Activated B cell treated with CpG ODN at 0.5 μM for 24 hours (primary cell): ENCODE measurements around the gene HCRTR1. TPM values are rescaled to one million over a fixed set of nuclear protein-coding genes. Genes with fewer than 3 reads are reported as not detected.

Experiments
- ATAC-seq: fragments of 200-7000 bp; cut with Tn5 transposase; one replicate; pipeline ENCODE4 v1.10.0; 2021; ENCODE audit warnings: low read depth, mild to moderate bottlenecking, moderate library complexity
- CTCF ChIA-PET: fragments of 350-600 bp; sonication (Branson Sonifier 250); formaldehyde crosslinking; loops from one replicate; lab custom pipeline; 2021; ENCODE audit warnings: antibody characterized with exemption; lab: Charles Lee
- POLR2A ChIA-PET: fragments of 350-600 bp; sonication (Branson Sonifier 250); formaldehyde crosslinking; loops from one replicate; lab custom pipeline; 2021; ENCODE audit warnings: antibody characterized with exemption; lab: Charles Lee
- DNase-seq: peaks from one replicate; pipeline ENCODE4 v3.0.0; 2022
- H3K27ac Mint-ChIP-seq: one replicate; pipeline ENCODE4 v1.8.0; 2020; ENCODE audit warnings: mixed read lengths
- H3K27me3 Mint-ChIP-seq: one replicate; pipeline ENCODE4 v1.8.0; 2021; ENCODE audit warnings: mixed read lengths
- H3K36me3 Mint-ChIP-seq: one replicate; pipeline ENCODE4 v1.8.0; 2021; ENCODE audit warnings: low read depth, mixed read lengths
- H3K4me1 Mint-ChIP-seq: one replicate; pipeline ENCODE4 v1.8.0; 2021; ENCODE audit warnings: mixed read lengths
- H3K4me3 Mint-ChIP-seq: one replicate; pipeline ENCODE4 v1.8.0; 2020; ENCODE audit warnings: mild to moderate bottlenecking, mixed read lengths
- H3K9me3 Mint-ChIP-seq: one replicate; pipeline ENCODE4 v1.8.0; 2020; ENCODE audit warnings: mixed read lengths
- intact Hi-C: fragments of 100-400 bp; cut with micrococcal nuclease; formaldehyde crosslinking; loops from one replicate; pipeline ENCODE4 v1.15.1; 2024
- total RNA-seq: library from RNA; stranded (reverse); gene quantifications from 2 replicates; pipeline ENCODE4 v1.2.3, GENCODE V29; 2022
- TF ChIP-seq, protein P1 (sequence below): fragments of 200-600 bp; IDR thresholded peaks from one replicate; pipeline ENCODE4 v1.8.0; 2022; ENCODE audit warnings: antibody characterized with exemption, mild to moderate bottlenecking

Gene HCRTR1
- total RNA-seq, 1 donor from 2014 or later, result not detected

DNA sequence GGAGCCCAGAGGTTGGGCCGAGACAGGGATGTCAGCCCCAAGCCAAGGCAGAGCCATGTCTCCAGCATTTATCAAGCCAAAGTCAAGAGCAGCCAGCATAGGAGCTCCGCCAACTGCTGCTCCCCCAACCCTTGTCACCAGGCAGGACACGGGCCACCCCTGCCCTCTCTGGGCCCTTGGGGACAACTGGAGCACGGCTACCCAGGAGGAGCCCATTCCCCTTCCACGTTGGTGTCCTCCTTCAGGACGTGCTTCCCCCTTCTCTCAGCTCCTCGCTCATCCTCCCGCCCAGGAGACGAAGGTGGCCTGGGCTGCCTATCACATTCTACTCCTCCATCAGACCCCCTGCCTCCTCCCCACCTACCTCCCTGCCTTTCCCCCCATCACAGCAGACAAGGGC lies 47.0 kb downstream of the HCRTR1 start:
- DNase-seq (no peak), ATAC-seq (no peak)
- intact Hi-C loops, result loop anchor here (1.0 to 2.0 kb wide), 5 partner anchors 40 to 399 kb away; partner anchors contain the start of gene COL16A1
- Mint-ChIP-seq H3K4me1 (peaks cover under 1% of the 10 kb centered on the region), H3K9me3 (no peaks in the 10 kb centered on the region), H3K36me3 (no peaks in the 10 kb centered on the region), H3K27me3 (peaks cover 16% of the 10 kb centered on the region), H3K4me3 (no peak overlapping the region), H3K27ac (no peak overlapping the region)
- TF ChIP-seq, protein P1, sequence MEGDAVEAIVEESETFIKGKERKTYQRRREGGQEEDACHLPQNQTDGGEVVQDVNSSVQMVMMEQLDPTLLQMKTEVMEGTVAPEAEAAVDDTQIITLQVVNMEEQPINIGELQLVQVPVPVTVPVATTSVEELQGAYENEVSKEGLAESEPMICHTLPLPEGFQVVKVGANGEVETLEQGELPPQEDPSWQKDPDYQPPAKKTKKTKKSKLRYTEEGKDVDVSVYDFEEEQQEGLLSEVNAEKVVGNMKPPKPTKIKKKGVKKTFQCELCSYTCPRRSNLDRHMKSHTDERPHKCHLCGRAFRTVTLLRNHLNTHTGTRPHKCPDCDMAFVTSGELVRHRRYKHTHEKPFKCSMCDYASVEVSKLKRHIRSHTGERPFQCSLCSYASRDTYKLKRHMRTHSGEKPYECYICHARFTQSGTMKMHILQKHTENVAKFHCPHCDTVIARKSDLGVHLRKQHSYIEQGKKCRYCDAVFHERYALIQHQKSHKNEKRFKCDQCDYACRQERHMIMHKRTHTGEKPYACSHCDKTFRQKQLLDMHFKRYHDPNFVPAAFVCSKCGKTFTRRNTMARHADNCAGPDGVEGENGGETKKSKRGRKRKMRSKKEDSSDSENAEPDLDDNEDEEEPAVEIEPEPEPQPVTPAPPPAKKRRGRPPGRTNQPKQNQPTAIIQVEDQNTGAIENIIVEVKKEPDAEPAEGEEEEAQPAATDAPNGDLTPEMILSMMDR, result no peak
- ChIA-PET CTCF (interaction anchor here (0.6 to 7.4 kb wide), 13 partner anchors 20 to 339 kb away, joined by 3 to 114 read pairs (median 3); partner anchors contain the start of gene PEF1), POLR2A (interaction anchor here (3.5 kb wide), 1 partner anchor 124 kb away, joined by 16 read pairs; no protein-coding TSS in a partner anchor)

DNA sequence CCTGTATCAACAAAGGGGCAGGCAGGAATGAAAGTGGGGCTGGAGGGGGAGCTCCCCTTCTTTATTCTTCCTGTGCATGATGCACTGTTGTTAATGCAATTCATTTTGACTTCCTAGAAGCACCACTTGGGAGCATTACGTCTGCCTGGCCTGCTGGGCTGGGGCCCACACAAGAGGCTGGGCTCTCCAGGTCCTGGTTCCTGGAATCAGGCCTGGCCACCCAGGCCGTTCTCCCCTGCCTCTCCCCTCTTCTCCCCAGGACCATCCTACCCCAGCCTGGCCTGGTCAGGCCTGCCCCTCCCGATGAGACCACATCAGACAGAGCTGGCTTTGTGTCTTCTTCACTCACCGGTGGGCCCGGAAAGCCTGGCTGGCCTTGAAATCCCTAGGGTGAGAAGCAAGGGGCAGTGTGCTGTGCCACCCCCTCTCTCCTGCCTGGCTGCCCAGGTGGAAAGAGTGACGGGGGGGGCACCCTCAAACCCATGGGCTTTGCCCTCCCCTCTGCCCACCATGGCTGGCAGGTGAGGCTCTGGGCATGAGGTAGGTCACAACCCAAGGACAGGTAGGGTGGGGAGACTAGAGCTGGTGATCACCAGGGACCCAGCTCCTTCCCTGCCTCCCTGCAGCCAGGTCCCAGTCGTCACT lies 47.9 kb downstream of the HCRTR1 start:
- Mint-ChIP-seq H3K4me3 (no peak overlapping the region), H3K27me3 (peaks cover 23% of the 10 kb centered on the region), H3K9me3 (no peaks in the 10 kb centered on the region), H3K27ac (no peak overlapping the region), H3K36me3 (no peaks in the 10 kb centered on the region), H3K4me1 (peaks cover 8% of the 10 kb centered on the region)
- intact Hi-C loops, result loop anchor here (2.0 kb wide), 1 partner anchor 39 kb away; the partner anchor contains the start of gene COL16A1
- ATAC-seq (no peak), DNase-seq (no peak)
- ChIA-PET CTCF (interaction anchor here (0.9 to 7.4 kb wide), 5 partner anchors 40 to 299 kb away, joined by 3 to 114 read pairs (median 4); no protein-coding TSS in a partner anchor), POLR2A (interaction anchor here (3.5 kb wide), 1 partner anchor 123 kb away, joined by 16 read pairs; no protein-coding TSS in a partner anchor)
- TF ChIP-seq, protein P1, result no peak

DNA sequence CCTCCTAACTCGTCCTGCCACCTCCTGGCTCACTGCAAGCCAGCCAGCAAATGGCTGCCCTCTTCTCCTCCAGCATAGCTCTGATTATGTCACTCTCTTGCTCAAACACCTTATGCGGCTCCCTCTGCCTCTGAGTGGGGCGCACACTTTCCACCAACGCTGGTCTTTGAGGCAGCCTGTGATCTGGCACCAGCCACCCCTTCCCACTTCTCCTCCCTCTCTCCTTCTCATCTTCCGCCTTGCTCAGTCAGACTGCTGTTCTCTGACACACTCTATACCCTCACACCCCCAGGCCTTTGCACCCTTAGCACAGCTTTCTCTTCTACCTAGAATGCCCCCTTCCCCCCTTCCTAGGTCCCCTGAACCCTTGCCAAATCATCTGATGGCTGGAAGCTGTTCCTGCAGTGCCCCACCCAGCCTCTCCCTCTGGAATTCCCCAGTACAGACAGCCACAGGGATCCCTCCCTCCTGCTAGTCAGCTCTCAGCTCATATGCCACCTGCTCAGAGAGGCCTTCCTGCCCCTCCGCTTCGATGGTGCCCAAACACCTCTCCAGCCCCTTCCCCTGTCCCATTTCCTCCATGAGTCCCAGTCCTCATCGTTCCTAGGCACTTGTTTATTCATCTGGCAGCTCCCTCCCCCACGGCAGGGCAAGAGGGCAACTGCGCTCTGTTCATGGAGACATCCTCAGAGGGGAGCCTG lies 48.9 kb downstream of the HCRTR1 start:
- Mint-ChIP-seq H3K4me1 (peaks cover 9% of the 10 kb centered on the region), H3K4me3 (no peak overlapping the region), H3K9me3 (no peaks in the 10 kb centered on the region), H3K27ac (no peak overlapping the region), H3K27me3 (peaks cover 29% of the 10 kb centered on the region), H3K36me3 (no peaks in the 10 kb centered on the region)
- ATAC-seq (no peak), DNase-seq (no peak)
- CTCF ChIA-PET, result interaction anchor here (1.2 to 7.4 kb wide), 2 partner anchors 124 to 298 kb away, joined by 3 to 114 read pairs; no protein-coding TSS in a partner anchor
- POLR2A ChIA-PET, result no interaction called here
- TF ChIP-seq, protein P1, result no peak
- intact Hi-C loops, result no loop called here

DNA sequence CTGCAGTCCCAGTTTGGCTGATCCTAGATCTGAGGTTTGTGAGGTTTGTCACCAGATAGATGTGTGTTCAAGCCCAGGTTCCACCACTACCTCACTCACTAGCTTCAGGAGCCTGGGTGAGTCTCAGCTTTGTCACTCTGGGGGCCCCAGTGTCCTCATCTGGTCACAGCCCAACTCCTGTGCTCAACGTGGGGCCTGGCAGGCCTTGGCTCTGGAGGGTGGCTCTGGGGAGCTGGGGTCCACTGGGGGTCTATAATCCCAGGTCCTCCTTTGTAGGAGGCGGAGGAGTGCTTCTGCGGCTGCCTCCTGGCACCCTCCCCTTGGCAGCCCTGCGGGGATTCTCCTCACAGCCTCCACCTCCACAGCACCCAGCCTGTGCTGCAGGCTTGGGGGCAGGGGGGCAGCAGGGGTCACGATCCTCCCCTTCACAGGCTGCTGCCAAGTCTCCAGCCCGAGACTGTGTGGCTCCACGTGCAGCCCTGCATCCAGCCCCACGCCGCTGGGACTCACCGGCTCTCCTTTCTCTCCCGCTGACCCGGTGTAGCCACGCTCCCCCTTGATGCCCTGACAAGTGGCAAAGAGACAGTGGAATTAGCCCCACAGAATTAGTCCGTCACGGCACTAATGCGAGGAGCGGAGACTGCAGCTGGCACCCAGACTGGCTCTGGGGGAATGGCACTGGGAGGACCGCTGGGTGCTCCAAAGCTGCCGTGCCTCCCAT lies 49.7 kb downstream of the HCRTR1 start:
- DNase-seq (no peak), ATAC-seq (no peak)
- intact Hi-C loops, result no loop called here
- ChIA-PET CTCF (interaction anchor here (1.1 to 7.4 kb wide), 3 partner anchors 123 to 435 kb away, joined by 3 to 114 read pairs (median 3); no protein-coding TSS in a partner anchor), POLR2A (interaction anchor here (0.6 kb wide), 1 partner anchor 560 kb away, joined by 4 read pairs; no protein-coding TSS in a partner anchor)
- Mint-ChIP-seq H3K36me3 (no peaks in the 10 kb centered on the region), H3K4me1 (peaks cover 9% of the 10 kb centered on the region), H3K27me3 (peaks cover 29% of the 10 kb centered on the region), H3K9me3 (no peaks in the 10 kb centered on the region), H3K27ac (no peak overlapping the region), H3K4me3 (no peak overlapping the region)
- TF ChIP-seq, protein P1, result no peak
